Caco-2 (cell line): ENCODE data around the gene MYOCOS. TPM values are rescaled to one million over a fixed set of nuclear protein-coding genes. Genes with fewer than 3 reads are reported as not detected.

Experiments
- BruUV-seq: library from RNA; stranded (reverse); fragments of 400-500 nt; replicated peaks from 2 replicates; lab custom pipeline; 2021; lab: Mats Ljungman, UMichigan
- CTCF ChIA-PET: fragments of 300-600 bp; sonication (Branson Sonifier 250); formaldehyde crosslinking; loops from one replicate; lab custom pipeline; 2022; ENCODE audit warnings: antibody characterized with exemption; lab: Charles Lee
- POLR2A ChIA-PET: fragments of 300-600 bp; sonication (Branson Sonifier 250); formaldehyde crosslinking; loops from one replicate; lab custom pipeline; 2022; ENCODE audit warnings: antibody characterized with exemption; lab: Charles Lee
- DNase-seq, 2 experiments: peaks; one replicate each; pipeline versions ENCODE4 v3.0.0 to v3.0.0-alpha.2; 2020 to 2022
- H3K27me3 ChIP-seq: replicated peaks from 2 replicates; pipeline ENCODE4 v1.6.0; 2011; ENCODE audit warnings: low read length; ENCODE audit not compliant: control insufficient read depth, insufficient read depth
- H3K36me3 ChIP-seq: 2 replicates; pipeline ENCODE4 v1.5.1; 2011; ENCODE audit warnings: low read length; ENCODE audit not compliant: control insufficient read depth, insufficient read depth
- H3K4me1 ChIP-seq: fragments of 250-450 bp; sonication (Bioruptor Pico); 2 replicates; pipeline ENCODE4 v1.5.1; 2020; ENCODE audit warnings: mild to moderate bottlenecking
- H3K4me3 ChIP-seq: 2 replicates; pipeline ENCODE4 v1.5.1; 2011; ENCODE audit warnings: low read depth, mild to moderate bottlenecking, control low read depth, low read length
- H3K9me3 ChIP-seq: fragments of 250-450 bp; sonication (Bioruptor Pico); 2 replicates; pipeline ENCODE4 v1.5.1; 2020; ENCODE audit warnings: mild to moderate bottlenecking, moderate library complexity
- H3K27ac Mint-ChIP-seq: one replicate; pipeline ENCODE4 v1.8.0; 2022; ENCODE audit warnings: mixed read lengths; ENCODE audit not compliant: unreplicated experiment
- H3K27me3 Mint-ChIP-seq: one replicate; pipeline ENCODE4 v1.8.0; 2022; ENCODE audit warnings: mixed read lengths; ENCODE audit not compliant: insufficient read depth, unreplicated experiment
- H3K36me3 Mint-ChIP-seq: one replicate; pipeline ENCODE4 v1.8.0; 2022; ENCODE audit warnings: mild to moderate bottlenecking, mixed read lengths; ENCODE audit not compliant: insufficient read depth, unreplicated experiment
- H3K4me1 Mint-ChIP-seq: one replicate; pipeline ENCODE4 v1.8.0; 2022; ENCODE audit warnings: low read depth, mixed read lengths; ENCODE audit not compliant: unreplicated experiment
- H3K4me3 Mint-ChIP-seq: one replicate; pipeline ENCODE4 v1.8.0; 2022; ENCODE audit warnings: mild to moderate bottlenecking, moderate library complexity, mixed read lengths; ENCODE audit not compliant: unreplicated experiment
- H3K9me3 Mint-ChIP-seq: one replicate; pipeline ENCODE4 v1.8.0; 2022; ENCODE audit warnings: mixed read lengths; ENCODE audit not compliant: unreplicated experiment
- intact Hi-C: fragments of 100-400 bp; cut with micrococcal nuclease; formaldehyde crosslinking; loops from one replicate; pipeline ENCODE4 v1.10.0; 2022; ENCODE audit not compliant: unreplicated experiment
- total RNA-seq: library from RNA; stranded (reverse); gene quantifications from 2 replicates; pipeline ENCODE4 v1.2.3, GENCODE V29; 2022
- TF ChIP-seq, protein P1 (sequence below), 2 experiments: fragments of 200-600 bp in 1 of 2; IDR thresholded peaks; 1 replicate in 1 of 2; 2 replicates in 1 of 2; pipeline versions ENCODE4 v1.5.1 to v1.8.0; 2011 to 2022; ENCODE audit warnings: antibody characterized with exemption in 1 of 2, control low read depth in 1 of 2, inconsistent platforms in 1 of 2, low read depth in 1 of 2, low read length in 1 of 2, mild to moderate bottlenecking in 1 of 2, moderate library complexity in 1 of 2; ENCODE audit not compliant: insufficient read depth in 1 of 2, severe bottlenecking in 1 of 2, unreplicated experiment in 1 of 2

Gene MYOCOS
- total RNA-seq, 1 experiment from 2014 or later = 0.18 TPM

DNA sequence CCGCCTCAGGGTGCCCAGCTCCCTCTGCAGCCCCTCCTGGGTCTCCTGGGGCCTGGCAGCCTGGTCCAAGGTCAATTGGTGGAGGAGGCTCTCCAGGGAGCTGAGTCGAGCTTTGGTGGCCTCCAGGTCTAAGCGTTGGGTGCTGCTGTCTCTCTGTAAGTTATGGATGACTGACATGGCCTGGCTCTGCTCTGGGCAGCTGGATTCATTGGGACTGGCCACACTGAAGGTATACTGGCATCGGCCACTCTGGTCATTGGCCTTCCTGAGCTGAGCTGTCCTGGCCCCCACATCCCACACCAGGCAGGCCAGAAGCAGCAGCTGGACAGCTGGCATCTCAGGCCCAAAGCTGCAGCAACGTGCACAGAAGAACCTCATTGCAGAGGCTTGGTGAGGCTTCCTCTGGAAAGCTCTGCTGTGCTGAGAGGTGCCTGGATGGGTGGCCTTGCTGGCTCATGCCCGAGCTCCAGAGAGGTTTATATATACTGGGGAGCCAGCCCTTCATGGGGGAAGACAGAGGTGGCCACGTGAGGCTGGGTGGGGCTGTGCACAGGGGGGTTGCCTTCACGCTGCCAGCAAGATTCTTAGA is 30.3 kb downstream of the MYOCOS start, which contains the start of gene MYOC:
MYOC (minus strand) TSS at position 455 of the 589 bp plus-strand sequence; CDS start at position 378, 77 bp downstream.
- Mint-ChIP-seq H3K9me3 (no peaks in the 10 kb centered on the region), H3K27me3 (peaks cover 6% of the 10 kb centered on the region), H3K4me1 (no peaks in the 10 kb centered on the region), H3K36me3 (no peaks in the 10 kb centered on the region), H3K27ac (no peak within 1 kb of the TSS), H3K4me3 (no peak within 1 kb of the TSS)
- BruUV-seq = no TSS peak
- ChIA-PET POLR2A (no interaction called here), CTCF (no interaction called here)
- H3K36me3 ChIP-seq = no peaks in the 10 kb centered on the region
- no peak within 1 kb of the TSS for H3K4me3 ChIP-seq
- TF ChIP-seq, protein P1, sequence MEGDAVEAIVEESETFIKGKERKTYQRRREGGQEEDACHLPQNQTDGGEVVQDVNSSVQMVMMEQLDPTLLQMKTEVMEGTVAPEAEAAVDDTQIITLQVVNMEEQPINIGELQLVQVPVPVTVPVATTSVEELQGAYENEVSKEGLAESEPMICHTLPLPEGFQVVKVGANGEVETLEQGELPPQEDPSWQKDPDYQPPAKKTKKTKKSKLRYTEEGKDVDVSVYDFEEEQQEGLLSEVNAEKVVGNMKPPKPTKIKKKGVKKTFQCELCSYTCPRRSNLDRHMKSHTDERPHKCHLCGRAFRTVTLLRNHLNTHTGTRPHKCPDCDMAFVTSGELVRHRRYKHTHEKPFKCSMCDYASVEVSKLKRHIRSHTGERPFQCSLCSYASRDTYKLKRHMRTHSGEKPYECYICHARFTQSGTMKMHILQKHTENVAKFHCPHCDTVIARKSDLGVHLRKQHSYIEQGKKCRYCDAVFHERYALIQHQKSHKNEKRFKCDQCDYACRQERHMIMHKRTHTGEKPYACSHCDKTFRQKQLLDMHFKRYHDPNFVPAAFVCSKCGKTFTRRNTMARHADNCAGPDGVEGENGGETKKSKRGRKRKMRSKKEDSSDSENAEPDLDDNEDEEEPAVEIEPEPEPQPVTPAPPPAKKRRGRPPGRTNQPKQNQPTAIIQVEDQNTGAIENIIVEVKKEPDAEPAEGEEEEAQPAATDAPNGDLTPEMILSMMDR (IDR thresholded peaks at IDR 0.05; ENCODE audit: insufficient read depth in 1 of 2, low read depth in 1 of 2, low read length in 1 of 2, severe bottlenecking in 1 of 2, unreplicated experiment in 1 of 2) = no peak
- H3K27me3 ChIP-seq = no peaks in the 10 kb centered on the region
- H3K9me3 ChIP-seq = no peaks in the 10 kb centered on the region
- 0 out of 2 replicates have a peak, but pooled peaks cover 4% of the 10 kb centered on the region for H3K4me1 ChIP-seq
- DNase-seq = no peak
- intact Hi-C loops = no loop called here

DNA sequence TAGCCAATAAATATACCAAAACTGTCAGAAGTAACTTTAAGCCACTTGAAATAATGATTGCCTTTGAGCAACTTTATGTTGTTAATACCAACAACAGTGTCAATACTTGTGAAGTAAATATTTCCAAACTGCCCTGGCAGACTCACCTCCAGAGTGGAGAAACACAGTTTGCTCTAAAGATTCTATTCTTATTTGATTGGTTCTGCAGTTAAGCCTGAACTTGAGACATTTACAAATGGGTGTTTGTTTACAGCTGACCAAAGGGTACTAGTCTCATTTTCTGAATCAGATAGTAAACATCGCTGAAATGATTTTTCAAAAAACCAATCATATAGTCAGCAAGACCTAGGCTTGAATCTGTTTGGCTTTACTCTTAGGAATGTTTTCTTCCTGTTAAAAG is 31.8 kb downstream of the MYOCOS start:
- peaks cover 6% of the 10 kb centered on the region for H3K27me3 Mint-ChIP-seq
- intact Hi-C loops = no loop called here
- no peaks in the 10 kb centered on the region for H3K36me3 Mint-ChIP-seq
- no peaks in the 10 kb centered on the region for H3K9me3 Mint-ChIP-seq
- Histone ChIP-seq H3K9me3 (no peaks in the 10 kb centered on the region), H3K4me3 (no peak overlapping the region), H3K27me3 (no peaks in the 10 kb centered on the region), H3K4me1 (0 out of 2 replicates have a peak, but pooled peaks cover 4% of the 10 kb centered on the region), H3K36me3 (no peaks in the 10 kb centered on the region)
- TF ChIP-seq, protein P1 (IDR thresholded peaks at IDR 0.05; ENCODE audit: insufficient read depth in 1 of 2, low read depth in 1 of 2, low read length in 1 of 2, severe bottlenecking in 1 of 2, unreplicated experiment in 1 of 2) = no peak
- ChIA-PET POLR2A (no interaction called here), CTCF (no interaction called here)
- no TSS peak for BruUV-seq
- H3K27ac Mint-ChIP-seq = no peak overlapping the region
- H3K4me1 Mint-ChIP-seq = no peaks in the 10 kb centered on the region
- no peak for DNase-seq
- no peak overlapping the region for H3K4me3 Mint-ChIP-seq

DNA sequence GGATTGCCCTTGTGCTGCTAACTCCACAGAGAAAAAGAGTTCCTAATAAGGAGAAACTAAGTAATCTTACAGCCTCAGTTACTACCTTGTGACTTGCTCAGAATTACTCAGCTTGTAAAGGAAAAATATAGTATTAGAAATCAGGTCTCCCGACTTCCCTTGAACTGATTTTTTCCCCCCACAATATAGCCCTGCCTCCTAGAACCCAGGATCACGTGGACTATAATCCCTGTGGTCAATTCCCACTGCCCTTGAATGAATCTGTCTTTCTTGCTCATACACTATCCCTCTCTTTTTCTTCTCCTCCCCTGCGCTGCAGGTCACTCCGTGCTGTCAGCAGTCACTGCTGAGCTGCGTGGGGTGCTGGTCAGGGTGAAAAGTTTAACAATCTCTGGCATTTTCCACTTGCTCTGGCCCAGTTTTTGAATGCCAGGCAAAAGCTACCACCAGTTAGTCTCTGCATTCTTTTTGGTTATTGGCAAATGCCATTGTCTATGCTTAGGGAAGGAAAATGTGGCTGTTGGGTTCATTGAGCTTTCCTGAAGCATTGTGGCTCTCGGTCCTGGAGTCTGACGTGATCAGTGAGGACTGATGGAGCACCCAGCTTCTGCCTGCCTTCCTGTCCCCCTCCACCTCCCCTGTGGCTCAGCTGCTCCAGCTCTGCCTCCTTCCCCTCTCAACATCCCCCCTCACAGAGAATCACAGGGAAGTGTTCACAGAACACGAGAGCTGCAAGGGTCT is 32.3 kb downstream of the MYOCOS start:
- Mint-ChIP-seq H3K9me3 (no peaks in the 10 kb centered on the region), H3K27ac (no peak overlapping the region), H3K4me1 (no peaks in the 10 kb centered on the region), H3K4me3 (no peak overlapping the region), H3K27me3 (peaks cover 6% of the 10 kb centered on the region), H3K36me3 (no peaks in the 10 kb centered on the region)
- Histone ChIP-seq H3K36me3 (no peaks in the 10 kb centered on the region), H3K4me1 (0 out of 2 replicates have a peak, but pooled peaks cover 4% of the 10 kb centered on the region), H3K4me3 (no peak overlapping the region), H3K27me3 (no peaks in the 10 kb centered on the region), H3K9me3 (no peaks in the 10 kb centered on the region)
- ChIA-PET POLR2A (no interaction called here), CTCF (no interaction called here)
- no TSS peak for BruUV-seq
- intact Hi-C loops = no loop called here
- TF ChIP-seq, protein P1 (IDR thresholded peaks at IDR 0.05; ENCODE audit: insufficient read depth in 1 of 2, low read depth in 1 of 2, low read length in 1 of 2, severe bottlenecking in 1 of 2, unreplicated experiment in 1 of 2) = no peak
- DNase-seq = no peak
